ENCODE data around the gene TMEM86B. TPM values are rescaled to one million over a fixed set of nuclear protein-coding genes. Genes with fewer than 3 reads are reported as not detected.
"Not testable (repeated sequence)": the region's sequence is repeated elsewhere in the genome, so short reads cannot be mapped to it uniquely, and the experiment has no call there.

TMEM86B gene
- total and polyA plus RNA-seq, 8 donors, result 0.29 to 47.8 (median 9.7) TPM

DNA sequence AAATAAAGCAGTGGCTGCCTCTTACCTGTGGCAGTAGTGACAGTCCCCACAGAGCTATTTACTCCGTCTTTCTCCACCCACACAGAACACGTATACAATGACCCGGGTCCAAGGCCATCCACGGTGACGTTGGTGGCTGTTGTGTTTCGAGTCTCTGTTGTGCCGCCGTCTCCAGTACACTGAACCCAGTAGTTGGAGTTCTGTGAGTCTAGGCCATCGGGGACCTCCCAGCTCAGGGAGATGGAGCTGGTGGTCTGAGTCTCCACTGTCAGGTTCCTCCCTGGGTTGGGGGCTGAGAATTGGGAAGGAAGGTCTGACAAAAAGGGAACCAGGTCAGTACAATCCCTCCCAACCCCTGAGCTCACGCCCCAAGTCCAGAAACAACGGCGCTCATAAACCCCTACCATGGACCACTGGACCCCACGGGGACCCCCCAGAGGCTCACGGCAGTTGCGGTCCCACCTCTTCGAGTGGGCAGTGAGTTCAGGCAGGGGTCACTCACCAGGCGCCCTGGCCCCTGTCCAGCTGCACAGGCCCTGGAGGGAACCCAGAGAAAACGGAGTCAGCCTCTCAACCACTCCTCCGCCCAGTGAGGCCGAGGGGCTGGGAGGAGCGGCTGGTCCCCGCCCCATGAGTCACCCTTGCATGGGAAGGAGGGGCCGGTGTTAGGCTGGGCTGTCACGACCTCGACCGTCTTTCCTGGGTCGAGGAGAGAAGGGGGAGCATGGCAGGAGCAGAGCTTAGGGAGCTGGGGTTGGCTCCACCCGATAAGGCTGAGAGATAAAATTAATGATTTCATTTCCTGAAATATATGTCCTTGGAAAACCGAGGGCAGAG lies 21.7 kb downstream of the TMEM86B start:
- Histone ChIP-seq H3K36me3 (peaks cover 0 to 21% (median 10%) of the 10 kb centered on the region in 4 donors), H3K27me3 (peaks cover 0 to 19% (median 0%) of the 10 kb centered on the region in 3 donors), H3K27ac (peak overlapping the region; percentile 69 to 82 (median 81)), H3K4me3 (peak overlapping the region; percentile 10 to 39 (median 34)), H3K9me3 (peaks cover 0 to 1% (median 0%) of the 10 kb centered on the region in 4 donors), H3K4me1 (peaks cover 6 to 33% (median 22%) of the 10 kb centered on the region in 4 donors)
- TF ChIP-seq POLR2AphosphoS5 (IDR thresholded peaks at IDR 0.05), result peak in 2 of 3 donors; percentile 92 to 93
- no peak for TF ChIP-seq POLR2A (IDR thresholded peaks at IDR 0.05)
- DNase-seq, result peak; percentile 88 to 96
- intact Hi-C loops (cut with DNase I; ENCODE audit: low total_unique reads), result no loop called here
- WGBS, 5 donors, result 16 to 34% (median 24%) methylated on average over 19 to 29 of the region's 29 CpGs

GRCh38 chr19:55202199-55202598 lies 26.4 kb downstream of the TMEM86B start:
- intact Hi-C loops (cut with DNase I; ENCODE audit: low total_unique reads); H3K4me1 ChIP-seq; H3K4me3 ChIP-seq; H3K27ac ChIP-seq; H3K9me3 ChIP-seq; DNase-seq: not testable (repeated sequence)
- Histone ChIP-seq H3K36me3 (peaks cover 0 to 63% (median 35%) of the 10 kb centered on the region in 4 donors), H3K27me3 (peaks cover 0 to 48% (median 0%) of the 10 kb centered on the region in 3 donors)
- 59 to 74% (median 69%) methylated on average over 10 of the region's 10 CpGs for WGBS, 5 donors

DNA sequence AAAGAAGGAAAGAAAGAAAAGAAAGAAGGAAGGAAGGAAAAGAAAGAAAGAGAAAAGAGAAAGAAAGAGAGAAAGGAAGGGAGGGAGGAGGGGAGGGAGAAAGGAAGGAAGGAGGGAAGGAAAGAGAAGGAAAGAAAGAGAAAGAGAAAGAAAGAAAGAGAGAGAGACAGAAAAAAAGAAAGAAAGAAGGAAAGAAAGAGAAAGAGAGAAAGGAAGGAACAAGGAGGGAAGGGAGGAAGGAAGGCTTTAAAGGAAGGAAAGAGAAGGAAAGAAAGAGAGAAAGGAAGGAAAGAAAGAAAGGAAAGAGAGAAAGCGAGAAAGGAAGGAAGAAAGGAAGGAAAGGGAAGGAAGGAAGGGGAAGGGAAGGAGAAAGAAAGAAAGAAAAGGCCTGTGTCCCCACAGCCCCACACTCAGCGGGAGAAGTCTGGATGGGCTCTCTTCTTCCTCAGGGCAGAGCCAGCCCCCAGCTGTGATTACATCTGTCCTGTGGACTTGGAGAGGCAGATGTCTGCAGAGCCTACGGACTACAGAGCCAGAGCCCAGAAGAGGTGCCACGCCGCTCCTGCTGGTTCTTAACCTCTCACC lies 28.9 kb downstream of the TMEM86B start:
- H3K36me3 ChIP-seq, result peaks cover 0 to 86% (median 42%) of the 10 kb centered on the region in 4 donors
- 58 to 82% (median 71%) methylated on average over 5 of the region's 5 CpGs for WGBS, 5 donors
- intact Hi-C loops (cut with DNase I; ENCODE audit: low total_unique reads), result no loop called here

GRCh38 chr19:55198651-55199050 lies 29.9 kb downstream of the TMEM86B start:
- 65 to 77% (median 74%) methylated on average over 2 to 5 of the region's 5 CpGs for WGBS, 5 donors
- no peak overlapping the region for H3K27ac ChIP-seq
- TF ChIP-seq CTCF (IDR thresholded peaks at IDR 0.05), result no peak
- TF ChIP-seq POLR2A (IDR thresholded peaks at IDR 0.05), result no peak
- TF ChIP-seq POLR2AphosphoS5 (IDR thresholded peaks at IDR 0.05), result no peak
- no peak for TF ChIP-seq EP300 (IDR thresholded peaks at IDR 0.05)
- H3K27me3 ChIP-seq, result peaks cover 0 to 43% (median 0%) of the 10 kb centered on the region in 3 donors
- no peaks in the 10 kb centered on the region for H3K9me3 ChIP-seq
- H3K4me1 ChIP-seq, result no peaks in the 10 kb centered on the region
- DNase-seq, result no peak
- H3K4me3 ChIP-seq, result no peak overlapping the region
- intact Hi-C loops (cut with DNase I; ENCODE audit: low total_unique reads), result no loop called here
- H3K36me3 ChIP-seq, result peaks cover 0 to 86% (median 40%) of the 10 kb centered on the region in 4 donors

More for the DNA sequence above, 28.9 kb downstream of the TMEM86B start:
- Histone ChIP-seq H3K27me3 (peaks cover 0 to 44% (median 0%) of the 10 kb centered on the region in 3 donors), H3K27ac (no peak overlapping the region), H3K4me3 (no peak overlapping the region), H3K4me1 (no peaks in the 10 kb centered on the region), H3K9me3 (no peaks in the 10 kb centered on the region)
- TF ChIP-seq POLR2AphosphoS5 (IDR thresholded peaks at IDR 0.05) (no peak), EP300 (IDR thresholded peaks at IDR 0.05) (no peak), POLR2A (IDR thresholded peaks at IDR 0.05) (no peak), CTCF (IDR thresholded peaks at IDR 0.05) (no peak)
- no peak for DNase-seq

GRCh38 chr19:55197528-55197927 lies 31.0 kb downstream of the TMEM86B start:
- Histone ChIP-seq H3K4me3 (no peak overlapping the region), H3K4me1 (no peaks in the 10 kb centered on the region), H3K9me3 (no peaks in the 10 kb centered on the region), H3K27me3 (peaks cover 0 to 54% (median 0%) of the 10 kb centered on the region in 3 donors), H3K27ac (no peak overlapping the region), H3K36me3 (peaks cover 0 to 89% (median 40%) of the 10 kb centered on the region in 4 donors)
- no peak for DNase-seq
- intact Hi-C loops (cut with DNase I; ENCODE audit: low total_unique reads), result no loop called here
- 56 to 73% (median 72%) methylated on average over 4 of the region's 4 CpGs for WGBS, 5 donors
- TF ChIP-seq EP300 (IDR thresholded peaks at IDR 0.05) (no peak), POLR2A (IDR thresholded peaks at IDR 0.05) (no peak), CTCF (IDR thresholded peaks at IDR 0.05) (no peak), POLR2AphosphoS5 (IDR thresholded peaks at IDR 0.05) (no peak)
